ENCODE measurements around the gene SMIM35. TPM values are rescaled to one million over a fixed set of nuclear protein-coding genes. Genes with fewer than 3 reads are reported as not detected.
A peak's percentile ranks its signal among the peaks of the same experiment; 100 is the strongest.

Gene SMIM35
- total RNA-seq, 1 experiment from 2014 or later = not detected

DNA sequence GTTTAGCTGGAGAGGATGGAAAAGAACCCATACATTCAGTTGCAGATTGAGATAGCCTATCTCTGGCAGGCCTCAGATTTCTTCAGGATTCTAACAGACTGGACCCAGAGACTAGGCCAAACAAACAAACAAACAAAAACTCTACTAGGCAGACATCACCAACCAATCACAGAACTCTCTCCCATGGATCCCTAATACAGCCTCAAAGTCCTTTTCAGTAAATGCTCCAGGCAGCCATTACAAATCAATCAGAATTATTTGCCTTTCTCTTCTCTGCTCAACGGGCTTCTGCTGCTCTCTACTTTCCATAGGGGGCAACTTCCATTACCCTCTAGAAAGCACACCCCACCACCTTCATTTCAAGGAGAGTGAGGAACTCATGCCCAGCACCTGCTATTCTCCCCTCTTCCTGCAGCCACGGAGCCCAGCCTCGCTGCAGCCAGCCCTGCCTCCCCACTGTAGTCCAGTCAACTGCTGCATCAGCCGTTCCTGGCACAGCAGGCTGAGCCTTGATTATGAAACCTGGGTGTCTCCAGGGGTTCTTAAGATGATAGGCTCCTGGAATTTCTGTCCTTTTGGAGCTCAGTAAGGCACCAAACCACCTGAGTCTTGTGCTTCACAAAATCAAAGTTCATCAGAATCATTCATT, 19.0 kb upstream of the SMIM35 start:
- H3K4me2 ChIP-seq = no peak overlapping the region
- H3F3A ChIP-seq (ENCODE audit: insufficient read depth, low read depth) = no peaks in the 10 kb centered on the region
- no peak for TF ChIP-seq EZH2 (IDR thresholded peaks at IDR 0.05; ENCODE audit: low read depth)
- TF ChIP-seq, protein P1, sequence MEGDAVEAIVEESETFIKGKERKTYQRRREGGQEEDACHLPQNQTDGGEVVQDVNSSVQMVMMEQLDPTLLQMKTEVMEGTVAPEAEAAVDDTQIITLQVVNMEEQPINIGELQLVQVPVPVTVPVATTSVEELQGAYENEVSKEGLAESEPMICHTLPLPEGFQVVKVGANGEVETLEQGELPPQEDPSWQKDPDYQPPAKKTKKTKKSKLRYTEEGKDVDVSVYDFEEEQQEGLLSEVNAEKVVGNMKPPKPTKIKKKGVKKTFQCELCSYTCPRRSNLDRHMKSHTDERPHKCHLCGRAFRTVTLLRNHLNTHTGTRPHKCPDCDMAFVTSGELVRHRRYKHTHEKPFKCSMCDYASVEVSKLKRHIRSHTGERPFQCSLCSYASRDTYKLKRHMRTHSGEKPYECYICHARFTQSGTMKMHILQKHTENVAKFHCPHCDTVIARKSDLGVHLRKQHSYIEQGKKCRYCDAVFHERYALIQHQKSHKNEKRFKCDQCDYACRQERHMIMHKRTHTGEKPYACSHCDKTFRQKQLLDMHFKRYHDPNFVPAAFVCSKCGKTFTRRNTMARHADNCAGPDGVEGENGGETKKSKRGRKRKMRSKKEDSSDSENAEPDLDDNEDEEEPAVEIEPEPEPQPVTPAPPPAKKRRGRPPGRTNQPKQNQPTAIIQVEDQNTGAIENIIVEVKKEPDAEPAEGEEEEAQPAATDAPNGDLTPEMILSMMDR (conservative IDR thresholded peaks at IDR 0.05) = no peak
- H2AFZ ChIP-seq = no peak overlapping the region
- intact Hi-C loops (cut with micrococcal nuclease; ENCODE audit: unreplicated experiment) = no loop called here
- H3K9me2 ChIP-seq (ENCODE audit: insufficient read depth) = no peaks in the 10 kb centered on the region
- POLR2A ChIA-PET (ENCODE audit: unreplicated experiment) = no interaction called here
- no peaks in the 10 kb centered on the region for H3K27me3 ChIP-seq (ENCODE audit: insufficient read depth, low read depth)
- no peaks in the 10 kb centered on the region for H3K79me2 ChIP-seq (ENCODE audit: low read depth)
- H3K4me1 ChIP-seq (replicated peaks; ENCODE audit: insufficient read depth) = peaks cover 9% of the 10 kb centered on the region
- H3K4me3 ChIP-seq = no peak overlapping the region
- H3K9me3 ChIP-seq (ENCODE audit: insufficient read depth, low read depth) = no peaks in the 10 kb centered on the region
- no TSS peak for BruUV-seq (replicated peaks)
- no peaks in the 10 kb centered on the region for H3K36me3 ChIP-seq (ENCODE audit: low read depth)
- CTCF ChIA-PET = no interaction called here
- H3K27ac ChIP-seq = no peak overlapping the region
- DNase-seq = no peak
- H4K20me1 ChIP-seq (ENCODE audit: insufficient read depth) = no peaks in the 10 kb centered on the region

DNA sequence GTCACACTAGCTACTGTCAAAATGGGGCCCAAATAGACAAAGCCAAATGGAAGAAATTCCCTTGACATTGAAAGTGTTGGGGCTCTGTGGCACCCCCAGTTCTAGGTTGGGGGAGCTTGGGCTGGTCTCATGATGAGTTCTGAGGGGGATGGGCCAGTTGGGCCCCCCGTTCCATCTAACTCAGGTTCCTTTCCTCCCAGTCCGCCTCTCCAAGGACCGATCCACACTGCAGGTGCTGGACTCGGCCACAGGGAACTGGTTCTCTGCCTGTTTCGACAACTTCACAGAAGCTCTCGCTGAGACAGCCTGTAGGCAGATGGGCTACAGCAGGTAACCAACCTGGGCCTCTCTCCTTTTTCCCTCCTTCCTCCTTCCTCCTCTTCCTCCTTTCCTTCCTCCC, 17.7 kb upstream of the SMIM35 start:
- no peak for TF ChIP-seq EZH2 (IDR thresholded peaks at IDR 0.05; ENCODE audit: low read depth)
- TF ChIP-seq, protein P1 (conservative IDR thresholded peaks at IDR 0.05) = no peak
- peaks cover 7% of the 10 kb centered on the region; the same call in 1 of the 2 replicates for H3K4me1 ChIP-seq (replicated peaks; ENCODE audit: insufficient read depth)
- intact Hi-C loops (cut with micrococcal nuclease; ENCODE audit: unreplicated experiment) = no loop called here
- H3K9me2 ChIP-seq (ENCODE audit: insufficient read depth) = no peaks in the 10 kb centered on the region
- no peak overlapping the region for H3K4me3 ChIP-seq
- no peaks in the 10 kb centered on the region for H3K9me3 ChIP-seq (ENCODE audit: insufficient read depth, low read depth)
- no peaks in the 10 kb centered on the region for H3F3A ChIP-seq (ENCODE audit: insufficient read depth, low read depth)
- no peaks in the 10 kb centered on the region for H3K27me3 ChIP-seq (ENCODE audit: insufficient read depth, low read depth)
- DNase-seq = no peak
- BruUV-seq (replicated peaks) = no TSS peak
- POLR2A ChIA-PET (ENCODE audit: unreplicated experiment) = no interaction called here
- no peak overlapping the region for H2AFZ ChIP-seq
- H3K36me3 ChIP-seq (ENCODE audit: low read depth) = no peaks in the 10 kb centered on the region
- H4K20me1 ChIP-seq (ENCODE audit: insufficient read depth) = no peaks in the 10 kb centered on the region
- CTCF ChIA-PET = no interaction called here
- no peak overlapping the region for H3K4me2 ChIP-seq
- H3K79me2 ChIP-seq (ENCODE audit: low read depth) = no peaks in the 10 kb centered on the region
- H3K27ac ChIP-seq = no peak overlapping the region

DNA sequence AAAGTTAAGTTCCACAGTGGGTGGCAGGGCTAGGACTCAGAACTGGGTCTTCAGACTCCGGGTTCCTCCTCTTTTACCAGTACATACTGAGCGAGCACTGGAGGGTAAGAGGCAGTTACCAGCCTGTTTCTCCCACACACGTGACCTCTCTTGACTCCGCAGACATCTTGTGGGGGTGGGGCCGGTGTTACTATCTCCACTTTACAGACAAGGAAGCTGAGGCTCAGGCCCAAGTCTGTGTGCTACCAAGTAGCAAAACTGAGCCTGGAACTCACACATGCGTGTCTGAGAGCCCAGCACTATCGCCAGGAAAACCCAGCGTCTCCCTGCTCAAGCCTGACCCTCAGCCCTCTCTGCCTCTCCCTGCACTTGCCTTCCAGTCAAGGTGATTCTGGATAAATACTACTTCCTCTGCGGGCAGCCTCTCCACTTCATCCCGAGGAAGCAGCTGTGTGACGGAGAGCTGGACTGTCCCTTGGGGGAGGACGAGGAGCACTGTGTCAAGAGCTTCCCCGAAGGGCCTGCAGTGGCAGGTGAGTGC, 16.0 kb upstream of the SMIM35 start:
- no peaks in the 10 kb centered on the region for H3K27me3 ChIP-seq (ENCODE audit: insufficient read depth, low read depth)
- DNase-seq = peak in 1 of 2 experiments; percentile 33
- ChIA-PET CTCF (no interaction called here), POLR2A (ENCODE audit: unreplicated experiment) (no interaction called here)
- H3K4me2 ChIP-seq = no peak overlapping the region
- H3F3A ChIP-seq (ENCODE audit: insufficient read depth, low read depth) = no peaks in the 10 kb centered on the region
- no peak overlapping the region for H2AFZ ChIP-seq
- intact Hi-C loops (cut with micrococcal nuclease; ENCODE audit: unreplicated experiment) = no loop called here
- H4K20me1 ChIP-seq (ENCODE audit: insufficient read depth) = no peaks in the 10 kb centered on the region
- no peak overlapping the region for H3K27ac ChIP-seq
- H3K9me3 ChIP-seq (ENCODE audit: insufficient read depth, low read depth) = no peaks in the 10 kb centered on the region
- no peak for TF ChIP-seq EZH2 (IDR thresholded peaks at IDR 0.05; ENCODE audit: low read depth)
- TF ChIP-seq, protein P1 (conservative IDR thresholded peaks at IDR 0.05) = no peak
- no peaks in the 10 kb centered on the region for H3K9me2 ChIP-seq (ENCODE audit: insufficient read depth)
- H3K79me2 ChIP-seq (ENCODE audit: low read depth) = no peaks in the 10 kb centered on the region
- peaks cover 7% of the 10 kb centered on the region; the same call in 1 of the 2 replicates for H3K4me1 ChIP-seq (replicated peaks; ENCODE audit: insufficient read depth)
- no peaks in the 10 kb centered on the region for H3K36me3 ChIP-seq (ENCODE audit: low read depth)
- no peak overlapping the region for H3K4me3 ChIP-seq
- no TSS peak for BruUV-seq (replicated peaks)

Data from PC-9 (cell line).